Pancreas (tissue), 10 donors: ENCODE results near the gene EMX1. TPM values are rescaled to one million over a fixed set of nuclear protein-coding genes. Genes with fewer than 3 reads are reported as not detected.

Source experiments
- ATAC-seq, 4 donors: fragments of 200-7000 bp; cut with Tn5 transposase; one replicate each; pipeline versions ENCODE4 v1.8.0 to v1.9.1; 2020; ENCODE audit warnings: mild to moderate bottlenecking in 4 of 4, moderate library complexity in 4 of 4
- DNase-seq, 6 donors: peaks; one replicate each; pipeline ENCODE4 v3.0.0-alpha.2; 2020
- FAIRE-seq: peaks from 2 replicates; lab custom pipeline; 2012; peaks lifted over from hg19 to GRCh38; lab: Jason Lieb, UNC
- H3K27ac ChIP-seq, 4 donors: fragments of 200-600 bp; sonication (generic); 1 replicate in 3 of 4; 2 replicates in 1 of 4; pipeline versions ENCODE4 v1.5.0 to v1.8.0; 2020
- H3K27me3 ChIP-seq, 4 donors: fragments of 200-600 bp; one replicate each; pipeline ENCODE4 v1.8.0; 2021
- H3K36me3 ChIP-seq, 3 donors: fragments of 200-600 bp; sonication (generic) in 1 of 3; one replicate each; pipeline versions ENCODE4 v1.5.0 to v1.8.0; 2020 to 2021
- H3K4me1 ChIP-seq, 3 donors: fragments of 200-600 bp; one replicate each; pipeline ENCODE4 v1.8.0; 2021
- H3K4me3 ChIP-seq, 4 donors: fragments of 200-600 bp; sonication (generic) in 2 of 4; one replicate each; pipeline versions ENCODE4 v1.5.0 to v1.8.0; 2020 to 2021
- H3K9me3 ChIP-seq, 4 donors: fragments of 200-600 bp; one replicate each; pipeline ENCODE4 v1.8.0; 2021
- CTCF ChIP-seq, 4 donors: fragments of 200-600 bp; sonication (generic) in 3 of 4; IDR thresholded peaks; one replicate each; pipeline versions ENCODE4 v1.5.0 to v1.8.0; 2021; ENCODE audit warnings: antibody characterized with exemption in 4 of 4
- WGBS, 2 donors: extraction: QIAGEN DNeasy Blood & Tissue Kit; methylation state at CpG; one replicate each; pipeline ENCODE4 v1.1.7; 2013; 5-methylcytosine and 5-hydroxymethylcytosine counted together
- intact Hi-C, 3 donors: fragments of 100-400 bp; cut with DNase I; formaldehyde crosslinking; loops; one replicate each; pipeline versions ENCODE4 v1.11.1 to v1.14.2; 2022
- polyA plus RNA-seq, 2 donors: library from polyadenylated mRNA; stranded (reverse); fragments of 200-250 nt; gene quantifications; one replicate each; pipeline ENCODE4 v1.2.3, GENCODE V29; 2013
- total RNA-seq, 6 donors: library from RNA; stranded (reverse); fragmentation: NEBNext Ultra II Directional in 4 of 6; extraction: Animal tissue kit (Norgen Biotek cat#: 25700) in 4 of 6; gene quantifications; one replicate each; pipeline versions ENCODE4 v1.2.1 to v1.2.4, GENCODE V29; 2021 to 2023
- donor health status: healthy with polysubstance abuse.
- donor health status: DM: no; HTN: no; CAD: no; lungs with moderate emphysema.
- donor health status: DM: no; HTN: no; CAD: no.
- donor health status: control.
- donor health status: control.
- donor health status: Bipolar disorder and iron deficiency.
- donor health status: DM: yes; HTN: yes; CAD: no.
- donor health status: DM: no; HTN: no; CAD: no.
- donor health status: DM: no; HTN: no; CAD: no.
- donor health status: DM: yes; HTN: yes; CAD: no.

EMX1 gene
- total and polyA plus RNA-seq, 8 donors = 0.13 to 0.37 (median 0.28) TPM; not detected in 1

- Histone ChIP-seq H3K36me3 (no peaks in the 10 kb centered on the region), H3K4me3 (peak overlapping the region; percentile 27 to 63 (median 42)), H3K4me1 (peaks cover 4 to 8% (median 7%) of the 10 kb centered on the region in 3 donors), H3K27ac (no peak overlapping the region), H3K27me3 (peaks cover 0 to 55% (median 13%) of the 10 kb centered on the region in 4 donors), H3K9me3 (no peaks in the 10 kb centered on the region)
- intact Hi-C loops = no loop called here
- FAIRE-seq (no peak), ATAC-seq (peak in 1 of 4 donors; percentile 5), DNase-seq (peak in 1 of 6 donors; percentile 71)
- WGBS, 2 donors = 2% methylated on average over 88 to 89 of the region's 89 CpGs
- no peak for TF ChIP-seq CTCF (IDR thresholded peaks at IDR 0.05)
Observed at GRCh38 chr2:72917877-72918553, 696 bp downstream of the EMX1 start.

- Histone ChIP-seq H3K4me3 (no peak overlapping the region), H3K36me3 (no peaks in the 10 kb centered on the region), H3K27ac (no peak overlapping the region), H3K27me3 (peaks cover 0 to 62% (median 17%) of the 10 kb centered on the region in 4 donors), H3K4me1 (peaks cover 4 to 13% (median 7%) of the 10 kb centered on the region in 3 donors), H3K9me3 (no peaks in the 10 kb centered on the region)
- DNase-seq = no peak
- 13 to 15% methylated on average over 47 to 48 of the region's 48 CpGs for WGBS, 2 donors
- no peak for FAIRE-seq
- intact Hi-C loops = no loop called here
- no peak for ATAC-seq
- no peak for TF ChIP-seq CTCF (IDR thresholded peaks at IDR 0.05)
Observed at GRCh38 chr2:72919414-72920317, 2.3 kb downstream of the EMX1 start.

- no peak for FAIRE-seq
- peak overlapping the region in 1 of 4 donors; percentile 15 for H3K4me3 ChIP-seq
Observed at GRCh38 chr2:72920318-72921087, 3.2 kb downstream of the EMX1 start.

More at GRCh38 chr2:72920318-72921087, 3.2 kb downstream of the EMX1 start:
- Histone ChIP-seq H3K36me3 (no peaks in the 10 kb centered on the region), H3K4me1 (peaks cover 4 to 16% (median 7%) of the 10 kb centered on the region in 3 donors), H3K27ac (no peak overlapping the region), H3K9me3 (no peaks in the 10 kb centered on the region), H3K27me3 (peaks cover 0 to 62% (median 18%) of the 10 kb centered on the region in 4 donors)
- 15 to 17% methylated on average over 76 to 77 of the region's 77 CpGs for WGBS, 2 donors
- ATAC-seq (no peak), DNase-seq (no peak)
- no peak for TF ChIP-seq CTCF (IDR thresholded peaks at IDR 0.05)
- intact Hi-C loops = no loop called here
